ENCODE data around the gene CHAF1B. TPM values are rescaled to one million over a fixed set of nuclear protein-coding genes. Genes with fewer than 3 reads are reported as not detected.
"Not testable (repeated sequence)": the region's sequence is repeated elsewhere in the genome, so short reads cannot be mapped to it uniquely, and the experiment has no call there.

Gene CHAF1B
- polyA plus RNA-seq (2013, experiment 1 of 2): 14.8 TPM
- 14.0 TPM for polyA plus RNA-seq (2013, experiment 2 of 2)

- H2BK15ac ChIP-seq (ENCODE audit: low read length): no peak within 1 kb of the TSS
- H3K4ac ChIP-seq (ENCODE audit: low read length): no peak within 1 kb of the TSS
- no peak within 1 kb of the TSS for H2BK12ac ChIP-seq (ENCODE audit: low read length)
- H3K18ac ChIP-seq (ENCODE audit: low read length): peak within 1 kb of the TSS; percentile 66
- no peak within 1 kb of the TSS for H2BK120ac ChIP-seq (ENCODE audit: low read depth, low read length)
- peak within 1 kb of the TSS; percentile 61 for H3K4me2 ChIP-seq (ENCODE audit: insufficient read depth, low read length, poor library complexity, severe bottlenecking)
- H2AFZ ChIP-seq (ENCODE audit: low read length): peak within 1 kb of the TSS; percentile 93
- H3K9me3 ChIP-seq (replicated peaks in 1 of 2; ENCODE audit: control insufficient read depth in 2 of 2, insufficient read depth in 1 of 2, low read depth in 1 of 2, low read length in 2 of 2): peaks cover 0 to 2% of the 10 kb centered on the region in 2 donors
- no peak within 1 kb of the TSS for H4K8ac ChIP-seq (ENCODE audit: low read depth, low read length)
- no peak within 1 kb of the TSS for H3K27ac ChIP-seq (replicated peaks; ENCODE audit: low read length)
- no peak within 1 kb of the TSS for H4K91ac ChIP-seq (ENCODE audit: low read depth, low read length, poor library complexity)
- peaks cover 2% of the 10 kb centered on the region for H3K79me1 ChIP-seq (ENCODE audit: low read depth, low read length)
- H3K27me3 ChIP-seq (ENCODE audit: control insufficient read depth in 3 of 3, insufficient read depth in 3 of 3, low read depth in 1 of 3, low read length in 3 of 3): no peaks in the 10 kb centered on the region
- no peak within 1 kb of the TSS for H3K14ac ChIP-seq (ENCODE audit: low read length)
- peaks cover 0 to 3% of the 10 kb centered on the region in 2 donors for H3K4me1 ChIP-seq (ENCODE audit: control insufficient read depth in 2 of 2, insufficient read depth in 1 of 2, low read depth in 1 of 2, low read length in 2 of 2)
- peak; percentile 87 for DNase-seq (ENCODE audit: low spot score)
- H3K23ac ChIP-seq (ENCODE audit: low read depth, low read length, poor library complexity): no peak within 1 kb of the TSS
- no peak within 1 kb of the TSS for H3K9ac ChIP-seq (ENCODE audit: low read depth, low read length, poor library complexity)
- WGBS, 2 donors (ENCODE audit: extremely low coverage in 2 of 2, insufficient read length in 2 of 2, insufficient replicate concordance in 1 of 2): no CpG with 5 or more reads among the region's 77 CpGs
- no peak within 1 kb of the TSS for H2BK5ac ChIP-seq (ENCODE audit: low read length)
- peak within 1 kb of the TSS; percentile 85 to 86 for H3K4me3 ChIP-seq (ENCODE audit: low read length in 2 of 2)
- peaks cover 9 to 43% of the 10 kb centered on the region in 2 donors for H3K36me3 ChIP-seq (replicated peaks in 1 of 2; ENCODE audit: control insufficient read depth in 2 of 2, insufficient read depth in 2 of 2, low read length in 2 of 2)
- no peak within 1 kb of the TSS for H2AK5ac ChIP-seq (ENCODE audit: low read depth, low read length)
Measured at GRCh38 chr21:36385233-36386030, at the start of gene CHAF1B. CHAF1B (plus strand) TSS chr21:36385392; CDS start chr21:36386137, 745 bp downstream.

GRCh38 chr21:36337099-36337509 is 48.1 kb upstream of the CHAF1B start:
- Histone ChIP-seq H3K9ac (ENCODE audit: low read depth, low read length, poor library complexity) (no peak overlapping the region), H3K36me3 (replicated peaks in 1 of 2; ENCODE audit: control insufficient read depth in 2 of 2, insufficient read depth in 2 of 2, low read length in 2 of 2) (peaks cover 21 to 97% of the 10 kb centered on the region in 2 donors), H3K4me2 (ENCODE audit: insufficient read depth, low read length, poor library complexity, severe bottlenecking) (no peak overlapping the region), H4K8ac (ENCODE audit: low read depth, low read length) (no peak overlapping the region), H3K27me3 (ENCODE audit: control insufficient read depth in 3 of 3, insufficient read depth in 3 of 3, low read depth in 1 of 3, low read length in 3 of 3) (no peaks in the 10 kb centered on the region), H2BK120ac (ENCODE audit: low read depth, low read length) (no peak overlapping the region), H3K4me3 (ENCODE audit: low read length in 2 of 2) (no peak overlapping the region), H3K27ac (replicated peaks; ENCODE audit: low read length) (no peak overlapping the region), H3K18ac (ENCODE audit: low read length) (no peak overlapping the region), H2AFZ (ENCODE audit: low read length) (no peak overlapping the region), H2BK5ac (ENCODE audit: low read length) (no peak overlapping the region), H3K4ac (ENCODE audit: low read length) (no peak overlapping the region), H3K4me1 (ENCODE audit: control insufficient read depth in 2 of 2, insufficient read depth in 1 of 2, low read depth in 1 of 2, low read length in 2 of 2) (no peaks in the 10 kb centered on the region), H3K79me1 (ENCODE audit: low read depth, low read length) (peaks cover 4% of the 10 kb centered on the region), H2AK5ac (ENCODE audit: low read depth, low read length) (no peak overlapping the region), H3K23ac (ENCODE audit: low read depth, low read length, poor library complexity) (no peak overlapping the region), H3K9me3 (replicated peaks in 1 of 2; ENCODE audit: control insufficient read depth in 2 of 2, insufficient read depth in 1 of 2, low read depth in 1 of 2, low read length in 2 of 2) (no peaks in the 10 kb centered on the region), H2BK15ac (ENCODE audit: low read length) (no peak overlapping the region), H4K91ac (ENCODE audit: low read depth, low read length, poor library complexity) (no peak overlapping the region), H3K14ac (ENCODE audit: low read length) (no peak overlapping the region), H2BK12ac (ENCODE audit: low read length) (no peak overlapping the region)
- no CpG with 5 or more reads among the region's 3 CpGs for WGBS, 2 donors (ENCODE audit: extremely low coverage in 2 of 2, insufficient read length in 2 of 2, insufficient replicate concordance in 1 of 2)
- DNase-seq (ENCODE audit: low spot score): no peak

- H3K27me3 ChIP-seq (ENCODE audit: control insufficient read depth in 3 of 3, insufficient read depth in 3 of 3, low read depth in 1 of 3, low read length in 3 of 3): no peaks in the 10 kb centered on the region
- H2BK5ac ChIP-seq (ENCODE audit: low read length): no peak overlapping the region
- H3K4me2 ChIP-seq (ENCODE audit: insufficient read depth, low read length, poor library complexity, severe bottlenecking): no peak overlapping the region
- no peak overlapping the region for H3K27ac ChIP-seq (replicated peaks; ENCODE audit: low read length)
- no peaks in the 10 kb centered on the region for H3K9me3 ChIP-seq (replicated peaks in 1 of 2; ENCODE audit: control insufficient read depth in 2 of 2, insufficient read depth in 1 of 2, low read depth in 1 of 2, low read length in 2 of 2)
- no peak overlapping the region for H2BK12ac ChIP-seq (ENCODE audit: low read length)
- peaks cover 2% of the 10 kb centered on the region for H3K79me1 ChIP-seq (ENCODE audit: low read depth, low read length)
- H3K36me3 ChIP-seq (replicated peaks in 1 of 2; ENCODE audit: control insufficient read depth in 2 of 2, insufficient read depth in 2 of 2, low read length in 2 of 2): peaks cover 23 to 98% of the 10 kb centered on the region in 2 donors
- no peak overlapping the region for H4K91ac ChIP-seq (ENCODE audit: low read depth, low read length, poor library complexity)
- no peak overlapping the region for H2AFZ ChIP-seq (ENCODE audit: low read length)
- no peak overlapping the region for H3K14ac ChIP-seq (ENCODE audit: low read length)
- H2BK120ac ChIP-seq (ENCODE audit: low read depth, low read length): no peak overlapping the region
- no peak overlapping the region for H4K8ac ChIP-seq (ENCODE audit: low read depth, low read length)
- no peak overlapping the region for H2AK5ac ChIP-seq (ENCODE audit: low read depth, low read length)
- no CpG with 5 or more reads among the region's 10 CpGs for WGBS, 2 donors (ENCODE audit: extremely low coverage in 2 of 2, insufficient read length in 2 of 2, insufficient replicate concordance in 1 of 2)
- no peak overlapping the region for H3K23ac ChIP-seq (ENCODE audit: low read depth, low read length, poor library complexity)
- H3K9ac ChIP-seq (ENCODE audit: low read depth, low read length, poor library complexity): no peak overlapping the region
- DNase-seq (ENCODE audit: low spot score): no peak
- H3K4me1 ChIP-seq (ENCODE audit: control insufficient read depth in 2 of 2, insufficient read depth in 1 of 2, low read depth in 1 of 2, low read length in 2 of 2): no peaks in the 10 kb centered on the region
- no peak overlapping the region for H2BK15ac ChIP-seq (ENCODE audit: low read length)
- no peak overlapping the region for H3K4me3 ChIP-seq (ENCODE audit: low read length in 2 of 2)
- no peak overlapping the region for H3K18ac ChIP-seq (ENCODE audit: low read length)
- no peak overlapping the region for H3K4ac ChIP-seq (ENCODE audit: low read length)
Measured at GRCh38 chr21:36338975-36339374, 46.2 kb upstream of the CHAF1B start.

DNA sequence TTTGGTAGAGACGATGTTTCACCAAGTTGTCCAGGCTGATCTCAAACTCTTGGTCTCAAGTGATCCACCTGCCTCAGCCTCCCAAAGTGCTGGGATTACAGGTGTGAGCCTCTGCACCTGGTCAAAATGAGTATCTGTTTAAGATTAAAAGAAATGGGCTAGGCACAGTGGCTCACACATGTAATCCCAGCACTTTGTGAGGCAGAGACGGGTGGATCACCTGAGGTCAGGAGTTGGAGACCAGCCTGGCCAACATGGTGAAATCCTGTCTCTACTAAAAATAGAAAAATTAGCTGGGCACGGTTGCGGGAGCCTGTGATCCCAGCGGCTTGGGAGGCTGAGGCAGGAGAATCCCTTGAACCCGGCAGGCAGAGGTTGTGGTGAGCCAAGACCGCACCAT is 42.6 kb upstream of the CHAF1B start:
- H3K23ac ChIP-seq (ENCODE audit: low read depth, low read length, poor library complexity); H3K4me1 ChIP-seq (ENCODE audit: control insufficient read depth in 2 of 2, insufficient read depth in 1 of 2, low read depth in 1 of 2, low read length in 2 of 2); H3K27ac ChIP-seq (replicated peaks; ENCODE audit: low read length); H3K14ac ChIP-seq (ENCODE audit: low read length); H3K9me3 ChIP-seq (replicated peaks in 1 of 2; ENCODE audit: control insufficient read depth in 2 of 2, insufficient read depth in 1 of 2, low read depth in 1 of 2, low read length in 2 of 2); H3K27me3 ChIP-seq (ENCODE audit: control insufficient read depth in 3 of 3, insufficient read depth in 3 of 3, low read depth in 1 of 3, low read length in 3 of 3); DNase-seq (ENCODE audit: low spot score); H2BK120ac ChIP-seq (ENCODE audit: low read depth, low read length); H4K8ac ChIP-seq (ENCODE audit: low read depth, low read length); H3K9ac ChIP-seq (ENCODE audit: low read depth, low read length, poor library complexity); H3K4me2 ChIP-seq (ENCODE audit: insufficient read depth, low read length, poor library complexity, severe bottlenecking); H2AK5ac ChIP-seq (ENCODE audit: low read depth, low read length); H2BK12ac ChIP-seq (ENCODE audit: low read length); H3K79me1 ChIP-seq (ENCODE audit: low read depth, low read length); H3K4ac ChIP-seq (ENCODE audit: low read length); H4K91ac ChIP-seq (ENCODE audit: low read depth, low read length, poor library complexity); H2BK15ac ChIP-seq (ENCODE audit: low read length); H2BK5ac ChIP-seq (ENCODE audit: low read length); H3K18ac ChIP-seq (ENCODE audit: low read length); H3K4me3 ChIP-seq (ENCODE audit: low read length in 2 of 2); H2AFZ ChIP-seq (ENCODE audit: low read length): not testable (repeated sequence)
- WGBS, 2 donors (ENCODE audit: extremely low coverage in 2 of 2, insufficient read length in 2 of 2, insufficient replicate concordance in 1 of 2): no CpG with 5 or more reads among the region's 7 CpGs
- peaks cover 32 to 99% of the 10 kb centered on the region in 2 donors for H3K36me3 ChIP-seq (replicated peaks in 1 of 2; ENCODE audit: control insufficient read depth in 2 of 2, insufficient read depth in 2 of 2, low read length in 2 of 2)

All from neuronal stem cell (in vitro differentiated cells).